Neural crest cell (in vitro differentiated cells): ENCODE data around the gene AMMECR1. TPM values are rescaled to one million over a fixed set of nuclear protein-coding genes. Genes with fewer than 3 reads are reported as not detected.

Experiments
- DNase-seq: peaks from one replicate; pipeline ENCODE4 v3.0.0; 2021; ENCODE audit warnings: low read depth, mixed read lengths, low spot score
- H3K27ac Mint-ChIP-seq: one replicate; pipeline ENCODE4 v1.8.0; 2021; ENCODE audit warnings: mild to moderate bottlenecking, mixed read lengths; ENCODE audit not compliant: unreplicated experiment
- H3K27me3 Mint-ChIP-seq: 2 replicates; pipeline ENCODE4 v1.8.0; 2021; ENCODE audit warnings: low read depth, mild to moderate bottlenecking, mixed read lengths
- H3K36me3 Mint-ChIP-seq: 2 replicates; pipeline ENCODE4 v1.8.0; 2021; ENCODE audit warnings: low read depth, mild to moderate bottlenecking, mixed read lengths
- H3K4me1 Mint-ChIP-seq: 2 replicates; pipeline ENCODE4 v1.8.0; 2021; ENCODE audit warnings: mixed read lengths
- H3K4me3 Mint-ChIP-seq: one replicate; pipeline ENCODE4 v1.8.0; 2021; ENCODE audit warnings: mild to moderate bottlenecking, mixed read lengths
- H3K9me3 Mint-ChIP-seq: 2 replicates; pipeline ENCODE4 v1.8.0; 2021; ENCODE audit warnings: mixed read lengths
- total RNA-seq: library from RNA; stranded (reverse); gene quantifications from 2 replicates; pipeline ENCODE4 v1.2.1, GENCODE V29; 2021
- TF ChIP-seq, protein P1 (sequence below): fragments of 200-600 bp; sonication (generic); conservative IDR thresholded peaks from 2 replicates; pipeline ENCODE4 v1.5.0; 2021; ENCODE audit warnings: antibody characterized with exemption, mild to moderate bottlenecking

The AMMECR1 gene
- total RNA-seq, 1 donor from 2014 or later, result 20.4 TPM

GRCh38 chrX:110153896-110154295, 164.0 kb downstream of the AMMECR1 start:
- no peaks in the 10 kb centered on the region for H3K9me3 Mint-ChIP-seq
- no peak overlapping the region for H3K4me3 Mint-ChIP-seq
- H3K36me3 Mint-ChIP-seq, result no peaks in the 10 kb centered on the region
- no peaks in the 10 kb centered on the region for H3K27me3 Mint-ChIP-seq
- no peak overlapping the region for H3K27ac Mint-ChIP-seq
- no peaks in the 10 kb centered on the region for H3K4me1 Mint-ChIP-seq
- TF ChIP-seq, protein P1, sequence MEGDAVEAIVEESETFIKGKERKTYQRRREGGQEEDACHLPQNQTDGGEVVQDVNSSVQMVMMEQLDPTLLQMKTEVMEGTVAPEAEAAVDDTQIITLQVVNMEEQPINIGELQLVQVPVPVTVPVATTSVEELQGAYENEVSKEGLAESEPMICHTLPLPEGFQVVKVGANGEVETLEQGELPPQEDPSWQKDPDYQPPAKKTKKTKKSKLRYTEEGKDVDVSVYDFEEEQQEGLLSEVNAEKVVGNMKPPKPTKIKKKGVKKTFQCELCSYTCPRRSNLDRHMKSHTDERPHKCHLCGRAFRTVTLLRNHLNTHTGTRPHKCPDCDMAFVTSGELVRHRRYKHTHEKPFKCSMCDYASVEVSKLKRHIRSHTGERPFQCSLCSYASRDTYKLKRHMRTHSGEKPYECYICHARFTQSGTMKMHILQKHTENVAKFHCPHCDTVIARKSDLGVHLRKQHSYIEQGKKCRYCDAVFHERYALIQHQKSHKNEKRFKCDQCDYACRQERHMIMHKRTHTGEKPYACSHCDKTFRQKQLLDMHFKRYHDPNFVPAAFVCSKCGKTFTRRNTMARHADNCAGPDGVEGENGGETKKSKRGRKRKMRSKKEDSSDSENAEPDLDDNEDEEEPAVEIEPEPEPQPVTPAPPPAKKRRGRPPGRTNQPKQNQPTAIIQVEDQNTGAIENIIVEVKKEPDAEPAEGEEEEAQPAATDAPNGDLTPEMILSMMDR, result no peak
- no peak for DNase-seq

DNA sequence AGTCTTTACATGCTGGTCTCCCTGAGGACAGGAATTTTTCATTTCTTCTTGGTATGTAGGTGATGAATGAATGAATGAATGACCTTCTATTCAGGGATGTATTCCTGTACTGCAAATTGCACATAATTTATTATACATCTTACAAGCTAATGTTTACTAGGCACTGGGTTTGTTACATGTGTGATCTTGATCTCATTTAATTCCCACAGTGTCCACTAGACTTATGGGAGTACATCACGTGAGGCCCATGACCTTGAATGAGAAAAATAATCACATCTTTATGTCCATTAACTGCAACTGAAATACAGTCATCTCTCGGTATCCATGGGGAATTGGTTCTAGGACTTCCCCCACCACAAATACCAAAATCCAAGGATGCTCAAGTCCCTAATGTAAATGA, 164.6 kb downstream of the AMMECR1 start:
- Mint-ChIP-seq H3K27ac (no peak overlapping the region), H3K27me3 (no peaks in the 10 kb centered on the region), H3K36me3 (peaks cover under 1% of the 10 kb centered on the region), H3K4me1 (no peaks in the 10 kb centered on the region), H3K9me3 (no peaks in the 10 kb centered on the region), H3K4me3 (no peak overlapping the region)
- DNase-seq, result no peak
- TF ChIP-seq, protein P1, result no peak

DNA sequence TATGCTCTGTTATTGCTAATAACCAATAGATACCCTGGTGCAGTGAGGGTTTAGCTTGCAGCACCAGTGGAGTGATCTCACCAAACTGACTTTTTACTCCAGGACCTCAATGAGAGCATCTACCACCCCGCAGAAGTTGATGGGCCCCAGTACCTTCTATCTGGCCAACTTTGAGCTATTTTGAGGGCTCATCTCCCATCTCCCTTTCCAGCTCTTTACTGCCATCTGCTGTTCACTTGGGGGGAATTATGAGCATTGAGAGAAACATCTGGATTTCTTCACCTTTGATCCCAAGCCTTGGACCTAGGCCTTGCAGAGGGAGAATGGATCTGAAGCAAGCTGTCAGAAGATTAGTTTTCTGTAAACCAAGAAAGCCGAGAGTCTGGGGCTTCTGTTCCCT, 171.4 kb downstream of the AMMECR1 start:
- Mint-ChIP-seq H3K27ac (no peak overlapping the region), H3K9me3 (no peaks in the 10 kb centered on the region), H3K4me1 (peaks cover 23% of the 10 kb centered on the region), H3K4me3 (no peak overlapping the region), H3K36me3 (peaks cover 6% of the 10 kb centered on the region), H3K27me3 (no peaks in the 10 kb centered on the region)
- TF ChIP-seq, protein P1, result peak; percentile 76
- peak; percentile 47 for DNase-seq

GRCh38 chrX:110145854-110146253, 172.0 kb downstream of the AMMECR1 start:
- Mint-ChIP-seq H3K36me3 (peaks cover 6% of the 10 kb centered on the region), H3K27ac (no peak overlapping the region), H3K27me3 (no peaks in the 10 kb centered on the region), H3K4me3 (no peak overlapping the region), H3K4me1 (peaks cover 23% of the 10 kb centered on the region), H3K9me3 (no peaks in the 10 kb centered on the region)
- TF ChIP-seq, protein P1, result peak; percentile 71
- peak; percentile 25 for DNase-seq

- Mint-ChIP-seq H3K4me3 (no peak overlapping the region), H3K27me3 (no peaks in the 10 kb centered on the region), H3K27ac (no peak overlapping the region), H3K9me3 (no peaks in the 10 kb centered on the region), H3K36me3 (peaks cover 6% of the 10 kb centered on the region), H3K4me1 (peaks cover 23% of the 10 kb centered on the region)
- TF ChIP-seq, protein P1, result no peak
- no peak for DNase-seq
Measured at GRCh38 chrX:110145311-110145710, 172.6 kb downstream of the AMMECR1 start.

Other genes with a start within 250 kb of the AMMECR1 start
- gene RTL9, start 40.8 kb upstream of the AMMECR1 start, total RNA-seq, result 0.30 and 0.37 TPM in 2 replicates